ENCODE measurements around the gene TEX14. TPM values are rescaled to one million over a fixed set of nuclear protein-coding genes. Genes with fewer than 3 reads are reported as not detected.

TEX14 gene
- total and polyA plus RNA-seq, 8 donors = 0.47 to 2.1 (median 1.3) TPM

DNA sequence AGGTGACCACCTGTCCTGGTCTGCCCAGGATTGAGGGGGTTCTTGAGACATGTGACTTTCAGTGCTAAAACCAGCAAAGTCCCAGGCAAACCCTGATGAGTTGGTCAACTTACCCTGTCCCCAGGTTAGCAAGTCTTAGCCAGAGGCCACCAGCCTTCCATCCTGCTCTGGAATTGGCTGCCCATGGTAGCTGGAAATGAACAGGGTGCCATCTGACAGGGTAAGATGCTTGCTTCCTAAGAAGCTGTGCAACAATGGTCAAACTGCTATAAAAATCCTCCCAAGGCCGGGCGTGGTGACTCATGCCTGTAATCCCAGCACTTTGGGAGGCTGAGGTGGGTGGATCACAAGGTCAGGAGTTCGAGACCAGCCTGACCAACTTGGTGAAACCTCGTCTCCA is 154.6 kb downstream of the TEX14 start:
- Histone ChIP-seq H3K9me3 (no peaks in the 10 kb centered on the region), H3K4me1 (peaks cover 4 to 30% of the 10 kb centered on the region in 2 donors), H3K27ac (no peak overlapping the region), H3K27me3 (peaks cover 0 to 5% of the 10 kb centered on the region in 2 donors), H3K36me3 (no peaks in the 10 kb centered on the region), H3K4me3 (no peak overlapping the region)
- no peak for DNase-seq
- TF ChIP-seq, protein P1, sequence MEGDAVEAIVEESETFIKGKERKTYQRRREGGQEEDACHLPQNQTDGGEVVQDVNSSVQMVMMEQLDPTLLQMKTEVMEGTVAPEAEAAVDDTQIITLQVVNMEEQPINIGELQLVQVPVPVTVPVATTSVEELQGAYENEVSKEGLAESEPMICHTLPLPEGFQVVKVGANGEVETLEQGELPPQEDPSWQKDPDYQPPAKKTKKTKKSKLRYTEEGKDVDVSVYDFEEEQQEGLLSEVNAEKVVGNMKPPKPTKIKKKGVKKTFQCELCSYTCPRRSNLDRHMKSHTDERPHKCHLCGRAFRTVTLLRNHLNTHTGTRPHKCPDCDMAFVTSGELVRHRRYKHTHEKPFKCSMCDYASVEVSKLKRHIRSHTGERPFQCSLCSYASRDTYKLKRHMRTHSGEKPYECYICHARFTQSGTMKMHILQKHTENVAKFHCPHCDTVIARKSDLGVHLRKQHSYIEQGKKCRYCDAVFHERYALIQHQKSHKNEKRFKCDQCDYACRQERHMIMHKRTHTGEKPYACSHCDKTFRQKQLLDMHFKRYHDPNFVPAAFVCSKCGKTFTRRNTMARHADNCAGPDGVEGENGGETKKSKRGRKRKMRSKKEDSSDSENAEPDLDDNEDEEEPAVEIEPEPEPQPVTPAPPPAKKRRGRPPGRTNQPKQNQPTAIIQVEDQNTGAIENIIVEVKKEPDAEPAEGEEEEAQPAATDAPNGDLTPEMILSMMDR (IDR thresholded peaks at IDR 0.05) = no peak
- intact Hi-C loops (cut with DNase I) = no loop called here
- no peak for ATAC-seq

DNA sequence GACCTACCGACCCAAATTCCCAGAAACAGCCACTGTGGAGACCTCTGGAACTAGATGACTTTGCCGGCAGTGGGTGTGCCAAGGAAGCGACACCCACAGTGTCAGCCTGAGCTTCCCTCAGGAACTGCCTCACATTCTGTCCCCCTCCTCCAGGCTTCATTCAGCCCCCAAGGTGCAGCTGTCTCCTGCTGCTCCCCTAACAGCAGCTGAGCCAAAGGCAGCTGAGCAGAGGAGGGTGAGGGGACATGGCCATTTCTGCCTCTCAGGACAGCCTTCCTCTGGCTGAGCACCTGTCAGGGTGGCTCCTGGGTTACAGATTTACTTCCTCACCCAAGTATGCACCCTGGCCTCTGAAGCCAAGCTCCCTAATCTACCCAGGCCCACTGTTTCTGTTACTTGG is 155.3 kb downstream of the TEX14 start:
- intact Hi-C loops (cut with DNase I) = no loop called here
- H3K4me3 ChIP-seq = no peak overlapping the region
- no peak overlapping the region for H3K27ac ChIP-seq
- no peaks in the 10 kb centered on the region for H3K9me3 ChIP-seq
- ATAC-seq (no peak), DNase-seq (no peak)
- peaks cover 0 to 11% of the 10 kb centered on the region in 2 donors for H3K27me3 ChIP-seq
- TF ChIP-seq, protein P1 (IDR thresholded peaks at IDR 0.05) = no peak
- peaks cover 4 to 35% of the 10 kb centered on the region in 2 donors for H3K4me1 ChIP-seq
- H3K36me3 ChIP-seq = no peaks in the 10 kb centered on the region

- intact Hi-C loops (cut with DNase I) = no loop called here
- Histone ChIP-seq H3K9me3 (no peaks in the 10 kb centered on the region), H3K27ac (no peak overlapping the region), H3K27me3 (peaks cover 0 to 22% of the 10 kb centered on the region in 2 donors), H3K36me3 (no peaks in the 10 kb centered on the region), H3K4me3 (no peak overlapping the region), H3K4me1 (peaks cover 4 to 41% of the 10 kb centered on the region in 2 donors)
- ATAC-seq (no peak), DNase-seq (no peak)
- TF ChIP-seq, protein P1 (IDR thresholded peaks at IDR 0.05) = no peak
Measured at GRCh38 chr17:58535431-58535830, 156.4 kb downstream of the TEX14 start.

- Histone ChIP-seq H3K9me3 (no peaks in the 10 kb centered on the region), H3K27me3 (peaks cover 0 to 25% of the 10 kb centered on the region in 2 donors), H3K27ac (no peak overlapping the region), H3K4me3 (no peak overlapping the region), H3K36me3 (no peaks in the 10 kb centered on the region), H3K4me1 (peaks cover 4 to 41% of the 10 kb centered on the region in 2 donors)
- intact Hi-C loops (cut with DNase I) = no loop called here
- ATAC-seq = peak; percentile 38
- DNase-seq = no peak
- TF ChIP-seq, protein P1 (IDR thresholded peaks at IDR 0.05) = no peak
Measured at GRCh38 chr17:58534901-58535421, 156.9 kb downstream of the TEX14 start.

DNA sequence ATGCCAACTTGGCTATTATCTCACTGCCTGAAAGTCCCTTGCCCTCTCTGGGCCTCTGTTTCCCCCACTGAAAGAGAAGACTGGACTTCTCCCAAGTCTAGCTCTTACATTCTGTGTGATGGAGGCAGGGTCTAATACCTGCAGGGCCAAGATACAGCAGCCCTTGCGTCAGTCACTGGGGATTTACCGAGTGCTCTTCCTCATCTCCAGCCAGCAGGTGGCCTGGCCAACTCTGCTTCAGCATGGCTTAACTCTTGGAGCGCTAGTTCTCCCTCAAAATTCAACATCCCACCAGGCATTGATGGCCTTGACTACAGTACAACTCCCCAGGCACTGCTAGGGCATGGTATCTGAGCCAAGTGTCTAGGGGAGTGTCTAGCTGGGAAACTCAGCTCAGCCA is 157.5 kb downstream of the TEX14 start:
- H3K4me3 ChIP-seq = no peak overlapping the region
- intact Hi-C loops (cut with DNase I) = no loop called here
- H3K27me3 ChIP-seq = peaks cover 0 to 25% of the 10 kb centered on the region in 2 donors
- TF ChIP-seq, protein P1 (IDR thresholded peaks at IDR 0.05) = no peak
- DNase-seq = no peak
- no peak overlapping the region for H3K27ac ChIP-seq
- peaks cover 4 to 40% of the 10 kb centered on the region in 2 donors for H3K4me1 ChIP-seq
- no peak for ATAC-seq
- no peaks in the 10 kb centered on the region for H3K36me3 ChIP-seq
- H3K9me3 ChIP-seq = no peaks in the 10 kb centered on the region
